ENCODE results near the gene C9orf72.

Gene C9orf72

GRCh38 chr9:27581826-27582225 lies 8.5 kb upstream of the C9orf72 start:
- no peak for DNase-seq (ENCODE audit: low read depth in 2 of 2)

- DNase-seq (ENCODE audit: low read depth in 2 of 2): peak; percentile 85 to 87
Measured at GRCh38 chr9:27573634-27574590, 631 bp upstream of the C9orf72 start.

GRCh38 chr9:27572566-27572917 lies 739 bp downstream of the C9orf72 start:
- DNase-seq (ENCODE audit: low read depth in 2 of 2): peak; percentile 14 to 24

- DNase-seq (ENCODE audit: low read depth in 2 of 2): no peak
Measured at GRCh38 chr9:27572061-27572460, 1.2 kb downstream of the C9orf72 start.

GRCh38 chr9:27571011-27571410 lies 2.3 kb downstream of the C9orf72 start:
- no peak for DNase-seq (ENCODE audit: low read depth in 2 of 2)

GRCh38 chr9:27569406-27569805 lies 3.9 kb downstream of the C9orf72 start:
- no peak for DNase-seq (ENCODE audit: low read depth in 2 of 2)

- no peak for DNase-seq (ENCODE audit: low read depth in 2 of 2)
Measured at GRCh38 chr9:27566118-27566517, 7.2 kb downstream of the C9orf72 start.

GRCh38 chr9:27565696-27566095 lies 7.6 kb downstream of the C9orf72 start:
- DNase-seq (ENCODE audit: low read depth in 2 of 2): no peak

GRCh38 chr9:27564670-27565069 lies 8.6 kb downstream of the C9orf72 start:
- DNase-seq (ENCODE audit: low read depth in 2 of 2): no peak

- no peak for DNase-seq (ENCODE audit: low read depth in 2 of 2)
Measured at GRCh38 chr9:27563738-27564430, 9.4 kb downstream of the C9orf72 start.

- DNase-seq (ENCODE audit: low read depth in 2 of 2): no peak
Measured at GRCh38 chr9:27561685-27562084, 11.6 kb downstream of the C9orf72 start.

- no peak for DNase-seq (ENCODE audit: low read depth in 2 of 2)
Measured at GRCh38 chr9:27560457-27560856, 12.8 kb downstream of the C9orf72 start.

GRCh38 chr9:27558307-27558706 lies 15.0 kb downstream of the C9orf72 start:
- no peak for DNase-seq (ENCODE audit: low read depth in 2 of 2)

GRCh38 chr9:27556470-27556869 lies 16.8 kb downstream of the C9orf72 start:
- no peak for DNase-seq (ENCODE audit: low read depth in 2 of 2)

- no peak for DNase-seq (ENCODE audit: low read depth in 2 of 2)
Measured at GRCh38 chr9:27554712-27555111, 18.6 kb downstream of the C9orf72 start.

- DNase-seq (ENCODE audit: low read depth in 2 of 2): no peak
Measured at GRCh38 chr9:27549196-27549755, 24.0 kb downstream of the C9orf72 start.

GRCh38 chr9:27548055-27548741 lies 25.1 kb downstream of the C9orf72 start:
- DNase-seq (ENCODE audit: low read depth in 2 of 2): no peak

GRCh38 chr9:27545471-27545870 lies 27.8 kb downstream of the C9orf72 start:
- no peak for DNase-seq (ENCODE audit: low read depth in 2 of 2)

GRCh38 chr9:27542508-27542907 lies 30.8 kb downstream of the C9orf72 start:
- no peak for DNase-seq (ENCODE audit: low read depth in 2 of 2)

GRCh38 chr9:27541740-27542139 lies 31.5 kb downstream of the C9orf72 start:
- no peak for DNase-seq (ENCODE audit: low read depth in 2 of 2)

GRCh38 chr9:27540502-27540901 lies 32.8 kb downstream of the C9orf72 start:
- no peak for DNase-seq (ENCODE audit: low read depth in 2 of 2)
